Left hindlimb (tissue), 1 donor: Measurements from ENCODE around the gene CYP1A1.
"Not testable (repeated sequence)": the region's sequence is repeated elsewhere in the genome, so short reads cannot be mapped to it uniquely, and the experiment has no call there.

Source experiments
- DNase-seq: peaks from one replicate; pipeline ENCODE4 v3.0.0-alpha.2; 2018

CYP1A1 gene

DNA sequence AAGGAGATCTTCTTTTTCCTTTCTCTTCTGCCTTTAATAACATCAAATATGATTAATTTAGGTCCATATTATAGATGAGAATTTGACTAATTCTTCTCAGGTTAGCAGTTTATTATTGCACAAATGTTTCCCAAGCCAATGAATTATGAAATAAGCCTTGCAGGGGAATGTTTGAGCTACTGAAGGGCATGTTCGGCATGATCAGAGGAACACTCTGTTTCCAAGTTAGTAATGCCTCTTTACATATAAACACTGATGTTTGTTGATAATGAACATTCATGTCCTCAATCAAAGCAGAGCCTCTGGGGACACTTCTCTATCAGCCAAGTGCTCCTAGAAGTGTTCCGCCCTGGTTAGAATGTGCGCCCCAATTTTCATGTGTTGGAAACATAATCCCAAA, 10.0 kb upstream of the CYP1A1 start:
- DNase-seq: no peak

DNA sequence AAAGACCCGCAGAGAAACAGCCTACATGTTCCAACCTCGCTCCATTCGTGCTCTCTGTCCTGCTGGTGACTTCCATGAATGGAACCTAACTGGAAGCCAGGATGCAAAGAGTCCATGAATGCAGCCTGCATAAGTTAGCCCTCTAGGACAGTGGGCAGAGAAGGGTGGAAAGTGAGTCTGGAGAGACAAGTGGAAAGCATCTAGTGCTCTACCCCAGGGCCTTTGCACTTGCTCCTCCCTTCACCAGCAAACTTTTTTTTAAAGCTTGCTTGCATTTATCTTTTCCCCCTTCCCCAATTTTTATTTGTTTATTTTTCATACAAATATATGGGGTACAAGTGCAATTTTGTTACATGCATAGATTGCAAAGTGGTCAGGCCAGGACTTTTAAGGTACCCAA, 7.9 kb upstream of the CYP1A1 start:
- no peak for DNase-seq

DNA sequence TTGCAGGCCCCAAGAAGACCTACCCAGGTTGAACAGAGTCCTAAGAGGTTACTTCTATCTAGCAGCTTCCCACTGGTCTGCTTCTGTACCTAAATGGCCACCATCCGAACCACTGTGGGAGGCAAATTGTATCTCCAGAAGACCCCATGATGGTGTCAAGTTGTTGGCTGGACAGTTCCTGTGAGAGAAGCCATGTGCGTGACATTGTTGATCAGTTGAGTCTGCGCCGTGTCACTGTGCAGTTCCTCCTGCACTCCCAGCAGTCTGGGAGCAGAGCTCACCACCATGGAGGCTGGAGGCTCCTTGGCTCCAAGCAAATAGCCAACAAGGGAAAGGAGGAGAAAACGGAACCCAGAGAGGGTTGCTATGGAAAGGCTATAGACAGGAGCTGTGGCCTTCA, 7.5 kb upstream of the CYP1A1 start:
- DNase-seq: no peak

GRCh38 chr15:74730619-74731316, 5.4 kb upstream of the CYP1A1 start:
- DNase-seq: no peak

DNA sequence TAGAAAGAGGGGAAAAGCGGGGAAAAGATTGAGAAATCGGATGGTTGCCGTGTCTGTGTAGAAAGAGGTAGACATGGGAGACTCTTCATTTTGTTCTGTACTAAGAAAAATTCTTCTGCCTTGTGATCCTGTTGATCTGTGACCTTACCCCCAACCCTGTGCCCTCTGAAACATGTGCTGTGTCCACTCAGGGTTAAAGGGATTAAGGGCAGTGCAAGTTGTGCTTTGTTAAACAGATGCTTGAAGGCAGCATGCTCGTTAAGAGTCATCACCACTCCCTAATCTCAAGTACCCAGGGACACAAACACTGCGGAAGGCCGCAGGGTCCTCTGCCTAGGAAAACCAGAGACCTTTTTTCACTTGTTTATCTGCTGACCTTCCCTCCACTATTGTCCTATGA, 4.0 kb upstream of the CYP1A1 start:
- DNase-seq: not testable (repeated sequence)

DNA sequence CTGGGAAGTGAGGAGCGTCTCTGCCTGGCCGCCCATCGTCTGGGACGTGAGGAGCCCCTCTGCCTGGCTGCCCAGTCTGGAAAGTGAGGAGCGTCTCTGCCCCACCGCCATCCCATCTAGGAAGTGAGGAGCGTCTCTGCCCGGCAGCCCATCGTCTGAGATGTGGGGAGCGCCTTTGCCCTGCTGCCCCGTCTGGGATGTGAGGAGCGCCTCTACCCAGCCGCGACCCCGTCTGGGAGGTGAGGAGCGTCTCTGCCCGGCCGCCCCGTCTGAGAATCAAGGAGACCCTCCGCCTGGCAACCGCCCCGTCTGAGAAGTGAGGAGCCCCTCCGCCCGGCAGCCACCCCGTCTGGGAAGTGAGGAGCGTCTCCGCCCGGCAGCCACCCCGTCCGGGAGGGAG, 3.4 kb upstream of the CYP1A1 start:
- DNase-seq: not testable (repeated sequence)

DNA sequence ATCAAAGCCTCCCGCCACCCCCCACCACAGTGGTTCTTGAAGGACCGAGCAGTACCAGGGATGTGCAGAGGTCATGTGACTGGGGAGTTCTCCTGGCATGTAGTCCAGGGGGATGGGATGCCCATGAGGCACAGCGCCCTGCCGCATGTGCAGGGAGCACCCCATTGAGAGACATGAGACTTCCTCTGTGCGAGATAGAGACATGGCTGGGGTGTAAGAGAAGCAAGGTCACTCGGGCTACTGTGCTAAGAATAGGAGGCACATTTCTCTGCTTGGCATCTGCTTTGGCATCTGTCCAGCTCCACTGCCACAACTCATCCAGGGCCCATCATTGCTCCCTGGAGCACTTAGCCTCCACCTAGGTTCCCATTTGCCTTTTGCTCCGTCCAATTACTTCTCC, 2.4 kb upstream of the CYP1A1 start:
- no peak for DNase-seq

- DNase-seq: no peak
These were observed 1.4 kb upstream of the CYP1A1 start for GRCh38 chr15:74726774-74727164.

GRCh38 chr15:74725845-74726773, 781 bp upstream of the CYP1A1 start:
- no peak for DNase-seq

DNA sequence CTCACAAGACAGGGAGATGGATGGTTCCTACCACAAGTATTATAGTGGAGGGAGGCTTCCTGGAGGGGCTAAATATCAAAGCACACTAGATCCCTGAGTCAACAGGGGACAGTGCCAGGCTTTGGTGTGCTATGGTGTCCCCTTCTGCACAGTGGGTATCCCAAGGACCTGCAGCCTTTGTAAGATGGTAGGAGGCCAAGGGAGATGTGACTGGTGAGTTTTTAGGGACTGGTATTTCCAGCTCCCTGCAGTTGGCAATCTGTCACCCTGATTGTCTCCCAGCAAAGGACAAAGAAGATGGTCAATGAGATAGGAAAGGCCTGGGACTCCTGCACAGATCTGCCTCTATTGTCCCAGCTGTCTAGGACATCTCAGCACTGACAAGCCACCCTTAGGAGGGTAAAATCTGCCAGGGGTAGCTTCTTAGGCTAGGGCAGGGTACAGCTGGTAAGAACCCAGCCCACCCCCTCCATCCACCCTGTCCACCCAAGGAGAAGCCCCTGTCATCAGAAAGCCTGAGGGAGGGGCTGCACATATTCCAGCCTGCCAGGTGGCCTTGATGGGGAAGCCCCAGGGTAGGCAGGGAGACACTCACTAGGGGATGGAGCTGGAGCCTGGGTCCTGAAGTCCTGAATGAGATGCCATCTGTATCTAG, 631 bp downstream of the CYP1A1 start:
- no peak for DNase-seq

DNA sequence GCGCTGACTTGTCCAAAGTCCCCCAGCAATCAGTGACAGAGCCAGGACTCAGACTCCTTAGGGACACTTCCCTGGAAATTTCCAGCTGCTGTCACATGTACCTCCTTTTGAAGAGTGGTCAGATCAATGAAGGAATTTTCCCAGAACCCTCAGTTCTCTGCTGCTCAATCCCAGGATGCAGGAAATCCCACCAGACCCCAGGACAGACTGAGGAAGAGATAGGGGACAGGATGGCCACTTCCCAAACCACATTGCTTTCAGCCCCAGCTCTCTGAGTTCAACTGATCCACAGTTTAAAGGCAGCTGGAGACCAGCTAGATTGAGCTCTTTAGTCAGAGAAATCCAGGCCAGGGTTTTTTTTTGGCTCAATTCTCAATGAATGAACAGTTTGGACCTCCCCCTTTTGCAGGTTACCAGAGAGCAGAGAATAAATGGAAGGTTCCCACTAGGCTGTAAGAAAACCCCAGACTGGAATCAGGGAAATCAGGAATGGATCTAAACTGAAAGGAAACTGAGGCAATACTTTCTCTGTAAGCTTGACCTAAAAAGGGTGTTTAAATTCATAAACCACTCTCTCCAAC, 1.5 kb downstream of the CYP1A1 start:
- no peak for DNase-seq

GRCh38 chr15:74723187-74723586, 2.1 kb downstream of the CYP1A1 start:
- no peak for DNase-seq

DNA sequence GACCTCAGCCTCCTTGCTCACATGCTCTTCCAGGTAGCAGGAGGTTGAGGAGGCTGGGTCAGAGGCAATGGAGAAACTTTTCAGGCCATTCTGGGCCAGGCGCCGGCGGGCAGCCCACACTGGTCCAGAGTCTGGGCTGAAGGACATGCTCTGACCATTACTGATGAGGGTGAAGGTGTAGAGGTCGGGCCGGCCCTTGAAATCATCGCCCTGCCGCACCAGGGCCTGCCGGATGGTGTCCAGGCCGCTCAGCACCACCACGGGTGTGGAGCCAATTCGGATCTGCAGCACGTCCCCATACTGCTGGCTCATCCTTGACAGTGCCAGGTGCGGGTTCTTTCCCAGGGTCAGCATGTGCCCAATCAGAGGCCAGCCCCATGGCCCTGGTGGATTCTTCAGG, 2.7 kb downstream of the CYP1A1 start:
- no peak for DNase-seq

DNA sequence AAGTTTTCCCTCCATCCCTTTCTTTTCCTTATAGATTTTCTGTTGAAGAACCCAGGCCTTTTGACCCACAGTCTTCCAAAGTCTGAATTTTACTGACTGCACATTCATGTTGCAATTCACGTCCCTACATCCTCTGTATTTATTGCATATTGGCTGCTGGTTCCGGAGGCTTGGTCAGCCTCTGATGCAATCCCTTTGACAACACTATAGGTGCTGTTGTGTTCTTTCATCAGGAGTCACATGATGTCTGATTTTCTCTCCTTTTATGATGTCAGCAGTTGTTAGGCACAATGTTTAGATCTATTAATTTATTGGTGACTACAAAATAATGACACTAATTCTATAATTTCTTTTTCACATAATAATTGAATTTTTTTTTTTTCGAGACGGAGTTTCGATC, 8.7 kb downstream of the CYP1A1 start:
- DNase-seq: no peak

- no peak for DNase-seq
These were observed 13.0 kb downstream of the CYP1A1 start for GRCh38 chr15:74712311-74712710.

DNA sequence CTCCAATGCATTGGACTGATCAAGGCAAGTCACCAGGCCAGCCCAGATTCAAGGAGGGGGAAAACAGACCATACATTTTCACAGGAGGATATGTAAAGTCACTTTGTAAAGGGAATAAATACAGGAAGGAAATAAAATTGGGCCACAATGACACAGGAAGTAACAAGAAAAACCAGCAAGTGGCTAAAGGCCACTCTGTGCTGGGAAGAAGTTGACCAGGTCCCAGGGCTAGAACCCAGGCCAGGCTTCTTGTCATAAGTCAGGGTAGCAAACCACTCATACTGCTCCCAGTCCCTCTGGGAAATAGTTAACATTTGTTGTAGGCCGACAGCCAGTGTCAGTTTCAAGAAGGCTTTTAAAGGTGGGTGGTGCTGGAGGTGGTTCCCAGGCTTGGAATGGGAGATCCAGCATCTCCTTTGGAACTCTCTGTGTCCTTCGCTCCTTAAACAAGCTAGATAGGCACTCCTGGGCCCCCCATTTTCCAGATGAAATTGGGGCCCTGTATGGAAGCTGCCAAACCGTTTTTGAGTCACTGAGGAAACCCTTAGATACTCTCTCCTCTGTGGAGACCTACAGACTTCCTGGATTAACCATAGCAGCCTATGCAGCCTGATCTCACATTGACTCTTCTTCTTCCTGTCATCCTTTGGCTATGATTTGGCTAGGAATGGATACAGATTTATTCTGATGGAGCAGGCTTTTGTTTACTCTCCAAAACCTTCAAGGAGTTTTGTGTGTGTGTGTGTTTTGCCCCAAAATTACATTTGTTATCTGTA, 14.8 kb downstream of the CYP1A1 start:
- no peak for DNase-seq

- no peak for DNase-seq
These were observed 15.4 kb downstream of the CYP1A1 start for GRCh38 chr15:74709892-74710291.

GRCh38 chr15:74709011-74709410, 16.3 kb downstream of the CYP1A1 start:
- DNase-seq: no peak

GRCh38 chr15:74696808-74697207, 28.5 kb downstream of the CYP1A1 start:
- no peak for DNase-seq

DNA sequence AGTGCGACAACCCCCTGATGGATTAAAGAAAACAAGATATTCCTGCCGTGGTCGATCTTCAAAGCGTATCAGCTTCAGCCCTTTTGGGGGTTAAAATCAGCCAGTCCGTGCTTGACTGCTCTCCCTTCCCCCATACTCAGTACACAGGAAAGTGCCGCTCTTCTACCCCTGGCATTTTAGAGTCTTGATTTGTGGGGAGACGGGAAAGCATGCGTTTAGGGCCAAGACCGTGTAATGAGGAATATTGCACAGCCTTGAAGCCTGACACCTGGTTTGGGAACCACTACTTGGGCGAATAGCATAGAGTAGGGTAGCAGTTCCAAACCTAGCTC, 29.0 kb downstream of the CYP1A1 start:
- DNase-seq: no peak

- DNase-seq: peak; percentile 92
These were observed 29.5 kb downstream of the CYP1A1 start, which contains the start of gene EDC3 for GRCh38 chr15:74695597-74696397. TSS of gene EDC3 (minus strand) at chr15:74696024. CDS start at chr15:74675124, 20,900 bp downstream.

DNA sequence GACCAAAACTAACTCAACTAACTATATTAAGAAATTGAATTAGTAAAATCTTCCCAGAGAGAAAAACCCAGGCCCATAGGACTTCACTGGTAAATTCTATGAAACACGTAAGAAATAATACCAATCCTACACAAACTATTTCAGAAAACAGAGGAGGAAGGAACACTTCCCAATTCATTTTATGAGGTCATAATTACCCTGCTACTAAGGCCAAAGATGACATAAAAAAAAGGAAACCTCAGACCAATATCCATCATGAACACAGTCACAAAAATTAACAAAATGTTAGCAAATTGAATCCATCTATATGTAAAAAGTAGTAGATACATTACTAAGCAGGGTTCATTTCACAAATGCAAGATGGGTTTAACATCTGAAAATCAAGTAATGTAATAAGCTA, 33.0 kb downstream of the CYP1A1 start:
- DNase-seq: no peak
